K562 (cell line): ENCODE measurements around the gene STPG4.

Experiments
- CBFB ChIP-seq: sonication (generic); formaldehyde crosslinking; IDR thresholded peaks from 2 replicates; pipeline ENCODE4 v1.4.0; 2020; ENCODE audit warnings: mild to moderate bottlenecking, missing genetic modification reagents
- FOXJ3 ChIP-seq: sonication (generic); formaldehyde crosslinking; IDR thresholded peaks from 2 replicates; pipeline ENCODE4 v1.4.0; 2020; ENCODE audit warnings: mild to moderate bottlenecking, missing genetic modification reagents
- MYNN ChIP-seq, 2 experiments: sonication (generic); formaldehyde crosslinking in 1 of 2; IDR thresholded peaks; 2 replicates each; pipeline versions ENCODE4 v1.5.0 to v1.6.1; 2016 to 2020; ENCODE audit warnings: antibody characterized with exemption in 1 of 2, missing genetic modification reagents in 1 of 2
- POLR2A ChIP-seq: fragments of 450-650 bp; conservative IDR thresholded peaks from 2 replicates; pipeline ENCODE4 v1.6.1; 2016
- PTBP1 ChIP-seq: fragments of 200-400 bp; formaldehyde crosslinking; IDR thresholded peaks from 2 replicates; pipeline ENCODE4 v1.6.1; 2017; ENCODE audit warnings: low read depth, low read length
- TF ChIP-seq, protein P1 (sequence below): sonication (generic); formaldehyde crosslinking; IDR thresholded peaks from 2 replicates; pipeline ENCODE4 v1.9.0; 2022; ENCODE audit warnings: mild to moderate bottlenecking, missing genetic modification reagents
- TF ChIP-seq, protein P2 (sequence below): fragments of 250-450 bp; sonication (Bioruptor Pico); IDR thresholded peaks from 2 replicates; pipeline ENCODE4 v1.5.0; 2020; ENCODE audit warnings: mild to moderate bottlenecking
- TF ChIP-seq, protein P3 (sequence below): sonication (generic); formaldehyde crosslinking; IDR thresholded peaks from 2 replicates; pipeline ENCODE4 v1.8.0; 2022; ENCODE audit warnings: mild to moderate bottlenecking, missing genetic modification reagents

DNA sequence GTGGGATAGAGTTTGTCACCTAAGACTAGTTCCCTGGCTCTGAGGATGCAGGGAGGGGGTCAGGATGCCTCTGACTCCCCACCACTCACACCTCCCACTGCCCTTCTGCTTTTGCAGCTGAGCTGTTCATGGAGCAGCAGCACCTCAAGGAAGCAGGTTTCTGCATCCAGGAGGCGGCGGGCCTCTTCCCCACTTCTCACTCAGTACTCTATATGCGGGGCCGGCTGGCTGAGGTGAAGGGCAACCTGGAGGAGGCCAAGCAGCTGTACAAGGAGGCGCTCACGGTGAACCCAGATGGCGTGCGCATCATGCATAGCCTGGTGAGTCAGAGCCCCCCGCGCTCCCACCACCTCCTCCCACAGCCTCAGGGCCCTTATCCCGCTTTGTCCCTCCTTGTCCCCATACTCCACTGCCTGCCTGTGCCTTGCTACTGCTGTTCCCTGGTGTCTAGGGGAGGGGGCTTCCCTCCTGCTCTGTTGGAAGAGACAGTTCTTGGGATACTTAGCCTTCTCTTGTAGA, 94.4 kb downstream of the STPG4 start:
- TF ChIP-seq MYNN (IDR thresholded peaks at IDR 0.05): no peak
- TF ChIP-seq MYNN (CRISPR knock-in tag; IDR thresholded peaks at IDR 0.05): no peak
- TF ChIP-seq POLR2A: no peak
- TF ChIP-seq FOXJ3 (CRISPR knock-in tag): no peak
- TF ChIP-seq PTBP1: no peak
- TF ChIP-seq, protein P1, sequence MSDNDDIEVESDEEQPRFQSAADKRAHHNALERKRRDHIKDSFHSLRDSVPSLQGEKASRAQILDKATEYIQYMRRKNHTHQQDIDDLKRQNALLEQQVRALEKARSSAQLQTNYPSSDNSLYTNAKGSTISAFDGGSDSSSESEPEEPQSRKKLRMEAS (CRISPR knock-in tag): no peak
- TF ChIP-seq, protein P2, sequence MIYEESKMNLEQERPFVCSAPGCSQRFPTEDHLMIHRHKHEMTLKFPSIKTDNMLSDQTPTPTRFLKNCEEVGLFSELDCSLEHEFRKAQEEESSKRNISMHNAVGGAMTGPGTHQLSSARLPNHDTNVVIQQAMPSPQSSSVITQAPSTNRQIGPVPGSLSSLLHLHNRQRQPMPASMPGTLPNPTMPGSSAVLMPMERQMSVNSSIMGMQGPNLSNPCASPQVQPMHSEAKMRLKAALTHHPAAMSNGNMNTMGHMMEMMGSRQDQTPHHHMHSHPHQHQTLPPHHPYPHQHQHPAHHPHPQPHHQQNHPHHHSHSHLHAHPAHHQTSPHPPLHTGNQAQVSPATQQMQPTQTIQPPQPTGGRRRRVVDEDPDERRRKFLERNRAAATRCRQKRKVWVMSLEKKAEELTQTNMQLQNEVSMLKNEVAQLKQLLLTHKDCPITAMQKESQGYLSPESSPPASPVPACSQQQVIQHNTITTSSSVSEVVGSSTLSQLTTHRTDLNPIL (CRISPR knock-in tag): no peak
- no peak for TF ChIP-seq CBFB (CRISPR knock-in tag)
- TF ChIP-seq, protein P3, sequence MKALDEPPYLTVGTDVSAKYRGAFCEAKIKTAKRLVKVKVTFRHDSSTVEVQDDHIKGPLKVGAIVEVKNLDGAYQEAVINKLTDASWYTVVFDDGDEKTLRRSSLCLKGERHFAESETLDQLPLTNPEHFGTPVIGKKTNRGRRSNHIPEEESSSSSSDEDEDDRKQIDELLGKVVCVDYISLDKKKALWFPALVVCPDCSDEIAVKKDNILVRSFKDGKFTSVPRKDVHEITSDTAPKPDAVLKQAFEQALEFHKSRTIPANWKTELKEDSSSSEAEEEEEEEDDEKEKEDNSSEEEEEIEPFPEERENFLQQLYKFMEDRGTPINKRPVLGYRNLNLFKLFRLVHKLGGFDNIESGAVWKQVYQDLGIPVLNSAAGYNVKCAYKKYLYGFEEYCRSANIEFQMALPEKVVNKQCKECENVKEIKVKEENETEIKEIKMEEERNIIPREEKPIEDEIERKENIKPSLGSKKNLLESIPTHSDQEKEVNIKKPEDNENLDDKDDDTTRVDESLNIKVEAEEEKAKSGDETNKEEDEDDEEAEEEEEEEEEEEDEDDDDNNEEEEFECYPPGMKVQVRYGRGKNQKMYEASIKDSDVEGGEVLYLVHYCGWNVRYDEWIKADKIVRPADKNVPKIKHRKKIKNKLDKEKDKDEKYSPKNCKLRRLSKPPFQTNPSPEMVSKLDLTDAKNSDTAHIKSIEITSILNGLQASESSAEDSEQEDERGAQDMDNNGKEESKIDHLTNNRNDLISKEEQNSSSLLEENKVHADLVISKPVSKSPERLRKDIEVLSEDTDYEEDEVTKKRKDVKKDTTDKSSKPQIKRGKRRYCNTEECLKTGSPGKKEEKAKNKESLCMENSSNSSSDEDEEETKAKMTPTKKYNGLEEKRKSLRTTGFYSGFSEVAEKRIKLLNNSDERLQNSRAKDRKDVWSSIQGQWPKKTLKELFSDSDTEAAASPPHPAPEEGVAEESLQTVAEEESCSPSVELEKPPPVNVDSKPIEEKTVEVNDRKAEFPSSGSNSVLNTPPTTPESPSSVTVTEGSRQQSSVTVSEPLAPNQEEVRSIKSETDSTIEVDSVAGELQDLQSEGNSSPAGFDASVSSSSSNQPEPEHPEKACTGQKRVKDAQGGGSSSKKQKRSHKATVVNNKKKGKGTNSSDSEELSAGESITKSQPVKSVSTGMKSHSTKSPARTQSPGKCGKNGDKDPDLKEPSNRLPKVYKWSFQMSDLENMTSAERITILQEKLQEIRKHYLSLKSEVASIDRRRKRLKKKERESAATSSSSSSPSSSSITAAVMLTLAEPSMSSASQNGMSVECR: no peak
